Activated CD4-positive, alpha-beta memory T cell treated with anti-CD3 and anti-CD28 coated beads, Interleukin-2, amount 10 ng/mL, durations not matched to agents 7 days and 5 days (primary cell): ENCODE results near the gene SLC7A6OS. TPM values are rescaled to one million over a fixed set of nuclear protein-coding genes. Genes with fewer than 3 reads are reported as not detected.
"Not testable (repeated sequence)": the region's sequence is repeated elsewhere in the genome, so short reads cannot be mapped to it uniquely, and the experiment has no call there.

ENCODE experiments used
- CTCF ChIA-PET: fragments of 350-600 bp; sonication (Branson Sonifier 250); formaldehyde crosslinking; loops from one replicate; lab custom pipeline; 2021; ENCODE audit warnings: antibody characterized with exemption, inconsistent platforms; lab: Charles Lee
- POLR2A ChIA-PET: fragments of 350-600 bp; sonication (Branson Sonifier 250); formaldehyde crosslinking; loops from one replicate; lab custom pipeline; 2021; ENCODE audit warnings: antibody characterized with exemption; lab: Charles Lee
- DNase-seq: peaks from one replicate; pipeline ENCODE4 v3.0.0-alpha.2; 2020
- H3K27ac Mint-ChIP-seq: one replicate; pipeline ENCODE4 v1.8.0; 2021; ENCODE audit warnings: mild to moderate bottlenecking, mixed read lengths
- H3K27me3 Mint-ChIP-seq: one replicate; pipeline ENCODE4 v1.8.0; 2021; ENCODE audit warnings: mixed read lengths
- H3K36me3 Mint-ChIP-seq: one replicate; pipeline ENCODE4 v1.8.0; 2021; ENCODE audit warnings: low read depth, mixed read lengths
- H3K4me1 Mint-ChIP-seq: one replicate; pipeline ENCODE4 v1.8.0; 2021; ENCODE audit warnings: mixed read lengths
- H3K4me3 Mint-ChIP-seq: one replicate; pipeline ENCODE4 v1.8.0; 2021; ENCODE audit warnings: mild to moderate bottlenecking, mixed read lengths
- H3K9me3 Mint-ChIP-seq: one replicate; pipeline ENCODE4 v1.8.0; 2021; ENCODE audit warnings: mixed read lengths
- total RNA-seq, 2 experiments: library from RNA; stranded (reverse); gene quantifications; one replicate each; pipeline ENCODE4 v1.2.3, GENCODE V29; 2021

Gene SLC7A6OS
- total RNA-seq, 2 experiments from 2014 or later = 30.4 to 31.2 TPM

GRCh38 chr16:68292425-68292824, 18.3 kb downstream of the SLC7A6OS start:
- Mint-ChIP-seq H3K4me3 (no peak overlapping the region), H3K27me3 (no peaks in the 10 kb centered on the region)
- POLR2A ChIA-PET = interaction anchor here (1.1 to 9.9 kb wide), 4 partner anchors 8 to 29 kb away, joined by 3 to 85 read pairs (median 33); partner anchors contain the start of genes PRMT7, SLC7A6 and SLC7A6OS

GRCh38 chr16:68291227-68291626, 19.5 kb downstream of the SLC7A6OS start:
- DNase-seq = no peak
- Mint-ChIP-seq H3K27me3 (no peaks in the 10 kb centered on the region), H3K9me3 (no peaks in the 10 kb centered on the region), H3K27ac (peak overlapping the region; percentile 92), H3K36me3 (peaks cover 75% of the 10 kb centered on the region), H3K4me1 (peaks cover 69% of the 10 kb centered on the region), H3K4me3 (no peak overlapping the region)
- ChIA-PET CTCF (interaction anchor here (1.8 to 15.3 kb wide), 2 partner anchors 20 to 29 kb away, joined by 6 to 243 read pairs; partner anchors contain the start of genes PRMT7, SLC7A6 and SLC7A6OS), POLR2A (interaction anchor here (0.7 to 9.9 kb wide), 5 partner anchors 8 to 28 kb away, joined by 3 to 85 read pairs (median 7); partner anchors contain the start of genes PRMT7, SLC7A6 and SLC7A6OS)

More at GRCh38 chr16:68292425-68292824, 18.3 kb downstream of the SLC7A6OS start:
- no peak for DNase-seq
- Mint-ChIP-seq H3K36me3 (peaks cover 77% of the 10 kb centered on the region), H3K27ac (no peak overlapping the region), H3K9me3 (no peaks in the 10 kb centered on the region), H3K4me1 (peaks cover 57% of the 10 kb centered on the region)
- CTCF ChIA-PET = interaction anchor here (0.6 to 15.3 kb wide), 3 partner anchors 19 to 684 kb away, joined by 3 to 243 read pairs (median 6); partner anchors contain the start of genes PRMT7, SLC7A6 and SLC7A6OS

DNA sequence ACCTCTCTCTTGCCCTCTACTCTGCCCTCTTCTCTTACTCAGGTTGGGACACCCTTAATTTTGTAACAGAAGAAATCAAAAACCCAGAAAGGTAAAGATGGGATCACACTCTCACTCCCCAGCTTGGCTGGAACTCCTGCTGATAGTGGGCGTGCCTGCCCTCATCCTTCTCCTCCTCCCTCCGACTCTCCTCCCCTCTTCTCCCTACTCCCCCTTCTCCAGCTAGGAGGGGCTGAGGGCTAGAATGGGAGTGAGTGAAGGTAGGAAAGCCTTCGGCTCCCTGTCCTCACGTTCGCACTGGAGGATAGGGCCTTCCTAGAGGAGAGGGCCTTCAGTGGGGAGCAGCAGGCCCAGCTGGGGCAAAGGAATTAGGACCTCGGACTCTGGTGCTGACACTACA, 20.3 kb downstream of the SLC7A6OS start:
- ChIA-PET POLR2A (interaction anchor here (0.7 to 9.9 kb wide), 8 partner anchors 10 to 27 kb away, joined by 3 to 85 read pairs (median 11); partner anchors contain the start of genes PRMT7, SLC7A6 and SLC7A6OS), CTCF (interaction anchor here (0.9 to 15.3 kb wide), 4 partner anchors 10 to 28 kb away, joined by 3 to 243 read pairs (median 6); partner anchors contain the start of genes PRMT7, SLC7A6 and SLC7A6OS)
- peaks cover 71% of the 10 kb centered on the region for H3K36me3 Mint-ChIP-seq
- no peak for DNase-seq
- H3K4me3 Mint-ChIP-seq = no peak overlapping the region
- no peaks in the 10 kb centered on the region for H3K9me3 Mint-ChIP-seq
- peak overlapping the region; percentile 92 for H3K27ac Mint-ChIP-seq
- peaks cover 76% of the 10 kb centered on the region for H3K4me1 Mint-ChIP-seq
- no peaks in the 10 kb centered on the region for H3K27me3 Mint-ChIP-seq

DNA sequence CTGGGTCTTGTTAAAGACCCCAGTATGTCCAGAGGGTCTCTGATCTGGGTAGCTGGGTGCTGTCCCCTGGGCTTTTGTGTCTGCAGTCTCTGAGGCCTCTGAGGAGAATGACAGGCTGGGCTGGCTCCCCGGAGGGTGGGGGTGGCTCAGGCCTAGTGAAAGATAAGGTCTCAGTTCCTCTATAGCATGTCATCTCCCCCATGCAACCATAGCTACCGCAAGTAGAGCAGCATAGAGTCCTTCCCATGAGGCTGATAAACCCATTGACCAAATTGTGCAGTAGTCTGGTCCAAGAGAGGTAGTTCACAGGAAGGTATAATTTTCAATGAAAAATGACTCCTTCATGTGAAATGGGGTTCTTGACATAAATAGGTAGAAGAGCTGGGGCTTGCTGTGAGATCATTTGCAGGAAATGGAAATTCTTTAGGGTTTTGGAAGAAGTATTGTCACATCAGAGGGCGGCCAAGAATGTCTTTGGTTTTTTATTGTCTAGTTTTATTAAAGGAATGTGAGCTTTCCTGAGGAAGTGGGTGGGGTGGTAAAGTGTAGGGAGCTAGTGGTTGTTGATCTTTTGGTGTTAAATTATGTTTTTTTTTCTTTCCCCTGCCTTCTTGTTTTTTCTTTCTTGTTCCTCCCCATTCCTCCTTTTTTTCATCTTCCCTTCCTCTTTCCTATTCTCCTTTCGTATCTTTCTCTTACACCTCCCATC, 21.0 kb downstream of the SLC7A6OS start:
- H3K27me3 Mint-ChIP-seq = no peaks in the 10 kb centered on the region
- peaks cover 83% of the 10 kb centered on the region for H3K4me1 Mint-ChIP-seq
- DNase-seq = peak; percentile 71
- peak overlapping the region; percentile 6 for H3K4me3 Mint-ChIP-seq
- CTCF ChIA-PET = interaction anchor here (0.9 to 15.3 kb wide), 5 partner anchors 9 to 39 kb away, joined by 3 to 243 read pairs (median 4); partner anchors contain the start of genes PRMT7, SLC7A6 and SLC7A6OS
- H3K27ac Mint-ChIP-seq = peak overlapping the region; percentile 92
- H3K36me3 Mint-ChIP-seq = peaks cover 70% of the 10 kb centered on the region
- H3K9me3 Mint-ChIP-seq = no peaks in the 10 kb centered on the region
- POLR2A ChIA-PET = interaction anchor here (0.7 to 9.9 kb wide), 9 partner anchors 9 to 74 kb away, joined by 3 to 85 read pairs (median 9); partner anchors contain the start of genes PRMT7, SLC7A6 and SLC7A6OS

DNA sequence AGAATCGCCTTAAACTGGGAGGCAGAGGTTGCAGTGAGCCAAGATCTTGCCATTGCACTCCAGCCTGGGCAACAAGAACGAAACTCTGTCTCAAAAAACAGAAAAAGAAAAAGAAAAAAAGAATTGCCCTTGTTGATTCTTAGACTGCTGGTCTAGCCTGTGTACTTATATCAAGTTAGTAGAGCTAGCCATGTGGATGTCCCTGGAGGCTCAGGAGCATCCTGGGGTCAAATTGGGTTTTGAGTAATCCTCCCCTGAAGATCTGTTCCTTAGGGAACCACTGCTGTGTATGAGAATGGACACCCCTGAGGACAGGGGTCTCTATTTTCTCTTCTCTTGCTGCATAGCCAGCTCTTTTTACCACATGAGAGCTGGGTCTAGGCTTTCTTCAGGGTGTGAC, 21.5 kb downstream of the SLC7A6OS start:
- POLR2A ChIA-PET = interaction anchor here (0.9 to 9.9 kb wide), 8 partner anchors 8 to 74 kb away, joined by 3 to 85 read pairs (median 11); partner anchors contain the start of genes PRMT7, SLC7A6 and SLC7A6OS
- H3K9me3 Mint-ChIP-seq = no peaks in the 10 kb centered on the region
- H3K36me3 Mint-ChIP-seq = peaks cover 72% of the 10 kb centered on the region
- peaks cover 86% of the 10 kb centered on the region for H3K4me1 Mint-ChIP-seq
- CTCF ChIA-PET = interaction anchor here (1.2 to 15.3 kb wide), 4 partner anchors 16 to 40 kb away, joined by 3 to 243 read pairs (median 6); partner anchors contain the start of genes PRMT7, SLC7A6 and SLC7A6OS
- peak overlapping the region; percentile 92 for H3K27ac Mint-ChIP-seq
- no peak overlapping the region for H3K4me3 Mint-ChIP-seq
- no peaks in the 10 kb centered on the region for H3K27me3 Mint-ChIP-seq
- no peak for DNase-seq

- H3K4me3 Mint-ChIP-seq, H3K9me3 Mint-ChIP-seq, DNase-seq, H3K27me3 Mint-ChIP-seq: not testable (repeated sequence)
- ChIA-PET CTCF (interaction anchor here (0.7 to 15.3 kb wide), 5 partner anchors 16 to 115 kb away, joined by 3 to 243 read pairs (median 4); partner anchors contain the start of genes PRMT7, SLC7A6 and SLC7A6OS), POLR2A (interaction anchor here (1.4 to 9.9 kb wide), 8 partner anchors 8 to 26 kb away, joined by 7 to 85 read pairs (median 11); partner anchors contain the start of genes PRMT7, SLC7A6 and SLC7A6OS)
- Mint-ChIP-seq H3K27ac (peak overlapping the region; percentile 92), H3K4me1 (peaks cover 88% of the 10 kb centered on the region), H3K36me3 (peaks cover 72% of the 10 kb centered on the region)
These were observed 21.9 kb downstream of the SLC7A6OS start for GRCh38 chr16:68288796-68289195.

- Mint-ChIP-seq H3K27me3 (no peaks in the 10 kb centered on the region), H3K4me3 (peak overlapping the region; percentile 38), H3K4me1 (peaks cover 90% of the 10 kb centered on the region), H3K9me3 (no peaks in the 10 kb centered on the region), H3K36me3 (peaks cover 73% of the 10 kb centered on the region), H3K27ac (peak overlapping the region; percentile 92)
- DNase-seq = no peak
- ChIA-PET POLR2A (interaction anchor here (0.9 to 9.9 kb wide), 7 partner anchors 12 to 67 kb away, joined by 3 to 85 read pairs (median 13); partner anchors contain the start of genes PRMT7, SLC7A6 and SLC7A6OS), CTCF (interaction anchor here (0.7 to 15.3 kb wide), 4 partner anchors 23 to 116 kb away, joined by 3 to 243 read pairs (median 6); partner anchors contain the start of genes PRMT7, SLC7A6 and SLC7A6OS)
These were observed 22.5 kb downstream of the SLC7A6OS start for GRCh38 chr16:68288252-68288650.

GRCh38 chr16:68287276-68288251, 23.2 kb downstream of the SLC7A6OS start:
- Mint-ChIP-seq H3K27me3 (no peaks in the 10 kb centered on the region), H3K4me1 (peaks cover 94% of the 10 kb centered on the region), H3K4me3 (peak overlapping the region; percentile 38), H3K9me3 (no peaks in the 10 kb centered on the region), H3K27ac (peak overlapping the region; percentile 92), H3K36me3 (peaks cover 75% of the 10 kb centered on the region)
- CTCF ChIA-PET = interaction anchor here (1.0 to 15.3 kb wide), 4 partner anchors 15 to 42 kb away, joined by 5 to 243 read pairs (median 26); partner anchors contain the start of genes PRMT7, SLC7A6 and SLC7A6OS
- DNase-seq = peak; percentile 63
- POLR2A ChIA-PET = interaction anchor here (0.9 to 9.9 kb wide), 9 partner anchors 11 to 68 kb away, joined by 3 to 85 read pairs (median 13); partner anchors contain the start of genes PRMT7, SLC7A6 and SLC7A6OS

GRCh38 chr16:68286153-68287074, 24.3 kb downstream of the SLC7A6OS start:
- H3K4me1 Mint-ChIP-seq = peaks cover 96% of the 10 kb centered on the region
- peak; percentile 41 for DNase-seq
- CTCF ChIA-PET = interaction anchor here (0.7 to 15.3 kb wide), 7 partner anchors 13 to 88 kb away, joined by 3 to 243 read pairs (median 6); partner anchors contain the start of genes PRMT7, SLC7A6 and SLC7A6OS

GRCh38 chr16:68285683-68286082, 25.1 kb downstream of the SLC7A6OS start:
- Mint-ChIP-seq H3K27ac (peak overlapping the region; percentile 92), H3K36me3 (peaks cover 80% of the 10 kb centered on the region), H3K4me3 (peak overlapping the region; percentile 5)

More at GRCh38 chr16:68286153-68287074, 24.3 kb downstream of the SLC7A6OS start:
- Mint-ChIP-seq H3K27me3 (no peaks in the 10 kb centered on the region), H3K27ac (peak overlapping the region; percentile 92), H3K4me3 (peak overlapping the region; percentile 73), H3K36me3 (peaks cover 80% of the 10 kb centered on the region), H3K9me3 (no peaks in the 10 kb centered on the region)
- POLR2A ChIA-PET = interaction anchor here (1.2 to 9.9 kb wide), 9 partner anchors 8 to 216 kb away, joined by 3 to 85 read pairs (median 25); partner anchors contain the start of genes PRMT7, SLC7A6 and SLC7A6OS

More at GRCh38 chr16:68285683-68286082, 25.1 kb downstream of the SLC7A6OS start:
- DNase-seq = no peak
- Mint-ChIP-seq H3K9me3 (no peaks in the 10 kb centered on the region), H3K4me1 (peaks cover 95% of the 10 kb centered on the region), H3K27me3 (no peaks in the 10 kb centered on the region)
- POLR2A ChIA-PET = interaction anchor here (1.2 to 9.9 kb wide), 10 partner anchors 9 to 216 kb away, joined by 3 to 85 read pairs (median 16); partner anchors contain the start of genes PRMT7, SLC7A6 and SLC7A6OS
- CTCF ChIA-PET = interaction anchor here (1.4 to 15.3 kb wide), 6 partner anchors 13 to 89 kb away, joined by 3 to 243 read pairs (median 6); partner anchors contain the start of genes PRMT7, SLC7A6 and SLC7A6OS
